ENCODE measurements around the gene CBFA2T3. TPM values are rescaled to one million over a fixed set of nuclear protein-coding genes. Genes with fewer than 3 reads are reported as not detected.

The CBFA2T3 gene
- total and polyA plus RNA-seq, 9 donors = 0.53 to 2.8 (median 1.2) TPM; not detected in 1

DNA sequence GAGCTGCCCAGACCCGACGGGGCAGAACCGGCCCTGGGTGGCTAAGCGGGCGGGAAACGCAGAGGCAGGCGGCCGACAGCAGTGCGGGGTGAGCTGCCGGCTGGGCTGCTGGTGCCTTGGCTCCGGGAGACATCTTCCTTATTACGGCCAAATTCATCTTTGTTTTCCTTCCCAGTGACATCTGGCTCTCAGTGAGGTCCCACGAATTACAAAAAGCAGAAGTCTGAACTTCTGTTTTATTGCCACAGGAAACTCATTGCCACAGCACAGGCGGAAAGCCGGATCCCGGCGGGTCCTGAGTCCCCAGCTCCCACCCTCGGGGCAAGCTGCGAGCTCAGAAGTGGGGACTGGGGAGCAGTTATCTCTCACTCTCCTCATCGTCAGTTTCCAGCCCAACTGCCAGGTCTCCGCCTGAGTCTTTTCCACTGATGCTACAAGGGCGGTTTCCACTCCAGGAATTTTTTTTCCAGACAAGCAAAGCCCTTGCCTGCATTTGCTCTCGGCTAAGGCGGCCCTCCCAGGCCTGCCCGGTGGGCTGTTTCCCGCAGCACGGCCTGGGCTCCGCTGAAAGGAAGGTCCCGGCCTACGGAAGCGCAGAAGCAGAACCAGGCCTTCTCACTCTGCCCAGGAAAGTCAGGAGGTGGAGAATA is 40.3 kb downstream of the CBFA2T3 start:
- Histone ChIP-seq H3K27me3 (peaks cover 10% of the 10 kb centered on the region), H3K9me3 (no peaks in the 10 kb centered on the region), H3K27ac (no peak overlapping the region), H3K36me3 (no peaks in the 10 kb centered on the region), H3K4me1 (ENCODE audit: insufficient read depth) (peaks cover 3% of the 10 kb centered on the region), H3K4me3 (no peak overlapping the region)
- 15 to 26% (median 17%) methylated on average over 31 of the region's 31 CpGs for WGBS, 3 donors
- DNase-seq = no peak
- TF ChIP-seq CTCF (IDR thresholded peaks at IDR 0.05) (no peak), EP300 (IDR thresholded peaks at IDR 0.05) (no peak), POLR2A (IDR thresholded peaks at IDR 0.05) (no peak)
- intact Hi-C loops (cut with DNase I) = no loop called here

DNA sequence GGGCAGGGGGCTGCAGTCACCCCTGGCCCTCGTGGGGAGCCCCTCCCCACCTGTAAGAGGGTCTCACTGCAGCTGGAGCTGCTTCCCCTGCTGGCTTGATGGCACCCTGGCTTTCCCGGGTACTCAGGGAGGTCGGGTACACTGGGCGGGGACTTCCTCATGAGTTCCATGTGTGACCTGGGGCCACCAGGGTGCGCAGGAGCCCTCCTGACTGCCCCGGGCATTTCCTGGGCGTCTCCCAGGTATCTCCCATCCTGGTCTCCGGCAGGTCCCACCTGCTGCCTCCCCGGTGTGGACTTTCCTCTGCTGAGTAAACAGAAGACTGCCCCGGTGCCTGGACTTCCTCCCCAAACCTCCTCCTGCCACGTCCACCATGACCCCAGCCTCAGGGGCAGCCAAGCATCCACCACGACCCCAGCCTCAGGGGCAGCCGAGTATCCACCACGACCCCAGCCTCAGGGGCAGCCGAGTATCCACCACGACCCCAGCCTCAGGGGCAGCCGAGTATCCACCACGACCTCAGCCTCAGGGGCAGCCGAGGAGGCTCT is 40.9 kb downstream of the CBFA2T3 start:
- Histone ChIP-seq H3K27ac (no peak overlapping the region), H3K9me3 (no peaks in the 10 kb centered on the region), H3K27me3 (peaks cover 10% of the 10 kb centered on the region), H3K4me1 (ENCODE audit: insufficient read depth) (peaks cover 3% of the 10 kb centered on the region), H3K4me3 (no peak overlapping the region), H3K36me3 (no peaks in the 10 kb centered on the region)
- 24 to 35% (median 24%) methylated on average over 17 to 19 of the region's 19 CpGs for WGBS, 3 donors
- TF ChIP-seq EP300 (IDR thresholded peaks at IDR 0.05) = no peak
- TF ChIP-seq CTCF (IDR thresholded peaks at IDR 0.05) = no peak
- no peak for DNase-seq
- intact Hi-C loops (cut with DNase I) = no loop called here

- no peaks in the 10 kb centered on the region for H3K9me3 ChIP-seq
- intact Hi-C loops (cut with DNase I) = no loop called here
- no peaks in the 10 kb centered on the region for H3K36me3 ChIP-seq
- no peaks in the 10 kb centered on the region for H3K27me3 ChIP-seq
- 67 to 79% (median 69%) methylated on average over 32 to 33 of the region's 33 CpGs for WGBS, 3 donors
- no peak overlapping the region for H3K4me3 ChIP-seq
- peaks cover 3% of the 10 kb centered on the region for H3K4me1 ChIP-seq (ENCODE audit: insufficient read depth)
- no peak for DNase-seq
- H3K27ac ChIP-seq = no peak overlapping the region
- TF ChIP-seq POLR2A (IDR thresholded peaks at IDR 0.05) = no peak
- TF ChIP-seq CTCF (IDR thresholded peaks at IDR 0.05) = no peak
- TF ChIP-seq EP300 (IDR thresholded peaks at IDR 0.05) = no peak
Observed at GRCh38 chr16:88934066-88934667, 42.8 kb downstream of the CBFA2T3 start.

DNA sequence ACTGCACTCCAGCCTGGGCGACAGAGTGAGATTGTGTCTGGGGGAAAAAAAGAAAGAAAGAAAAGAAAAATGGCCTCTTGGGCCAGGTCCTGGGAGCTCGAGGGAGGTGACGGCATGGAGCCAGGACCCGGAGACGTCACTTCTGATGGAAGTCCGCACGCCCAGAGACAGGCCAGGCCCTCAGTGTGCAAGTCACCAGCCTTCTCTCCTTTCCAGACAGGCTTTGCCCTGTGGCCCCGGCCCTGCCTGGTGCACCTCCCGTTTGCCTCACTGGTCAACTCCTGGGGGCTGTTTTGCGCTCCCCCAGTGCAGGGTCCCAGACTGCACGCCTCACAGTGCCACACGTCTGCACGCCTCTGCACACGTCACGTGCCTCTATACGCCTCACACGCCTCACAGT is 44.1 kb downstream of the CBFA2T3 start:
- no peak for DNase-seq
- Histone ChIP-seq H3K4me1 (ENCODE audit: insufficient read depth) (peaks cover 3% of the 10 kb centered on the region), H3K27ac (no peak overlapping the region), H3K4me3 (no peak overlapping the region), H3K36me3 (no peaks in the 10 kb centered on the region), H3K9me3 (no peaks in the 10 kb centered on the region), H3K27me3 (no peaks in the 10 kb centered on the region)
- intact Hi-C loops (cut with DNase I) = no loop called here
- WGBS, 3 donors = 84 to 92% (median 84%) methylated on average over 17 of the region's 17 CpGs
- TF ChIP-seq EP300 (IDR thresholded peaks at IDR 0.05) = no peak
- TF ChIP-seq POLR2A (IDR thresholded peaks at IDR 0.05) = no peak
- no peak for TF ChIP-seq CTCF (IDR thresholded peaks at IDR 0.05)
